ENCODE results near the gene PKN2. TPM values are rescaled to one million over a fixed set of nuclear protein-coding genes. Genes with fewer than 3 reads are reported as not detected.
A peak's percentile ranks its signal among the peaks of the same experiment; 100 is the strongest.
"Not testable (repeated sequence)": the region's sequence is repeated elsewhere in the genome, so short reads cannot be mapped to it uniquely, and the experiment has no call there.

The PKN2 gene
- total and polyA plus RNA-seq, 8 donors = 5.0 to 118 (median 24.1) TPM

- H3K27ac ChIP-seq = no peak overlapping the region
- H3K9me3 ChIP-seq = no peaks in the 10 kb centered on the region
- peaks cover 0 to 3% (median 0%) of the 10 kb centered on the region in 4 donors for H3K4me1 ChIP-seq
- intact Hi-C loops (cut with DNase I; ENCODE audit: low total_unique reads) = no loop called here
- TF ChIP-seq EP300 (IDR thresholded peaks at IDR 0.05) (no peak), POLR2A (IDR thresholded peaks at IDR 0.05) (no peak), CTCF (IDR thresholded peaks at IDR 0.05) (no peak), POLR2AphosphoS5 (IDR thresholded peaks at IDR 0.05) (no peak)
- H3K4me3 ChIP-seq = no peak overlapping the region
- no peaks in the 10 kb centered on the region for H3K27me3 ChIP-seq
- H3K36me3 ChIP-seq = peaks cover 20 to 64% (median 62%) of the 10 kb centered on the region in 4 donors
- DNase-seq = no peak
- 85 to 92% (median 92%) methylated on average over 6 of the region's 6 CpGs for WGBS, 5 donors
Observed at GRCh38 chr1:88851303-88852063, 167.4 kb downstream of the PKN2 start.

GRCh38 chr1:88867743-88868521 lies 183.9 kb downstream of the PKN2 start:
- H3K27me3 ChIP-seq = no peaks in the 10 kb centered on the region
- H3K4me3 ChIP-seq = no peak overlapping the region
- no peaks in the 10 kb centered on the region for H3K9me3 ChIP-seq
- intact Hi-C loops (cut with DNase I; ENCODE audit: low total_unique reads) = no loop called here
- H3K27ac ChIP-seq = no peak overlapping the region
- no peak for TF ChIP-seq EP300 (IDR thresholded peaks at IDR 0.05)
- TF ChIP-seq POLR2A (IDR thresholded peaks at IDR 0.05) = no peak
- no peak for TF ChIP-seq CTCF (IDR thresholded peaks at IDR 0.05)
- TF ChIP-seq POLR2AphosphoS5 (IDR thresholded peaks at IDR 0.05) = no peak
- H3K4me1 ChIP-seq = peaks cover 4 to 37% (median 17%) of the 10 kb centered on the region in 4 donors
- peak in 1 of 2 donors; percentile 9 for DNase-seq
- WGBS, 5 donors = 49 to 64% (median 58%) methylated on average over 6 of the region's 6 CpGs
- peaks cover 6 to 16% (median 12%) of the 10 kb centered on the region in 4 donors for H3K36me3 ChIP-seq

GRCh38 chr1:88869644-88870043 lies 185.6 kb downstream of the PKN2 start:
- H3K9me3 ChIP-seq; H3K36me3 ChIP-seq; intact Hi-C loops (cut with DNase I; ENCODE audit: low total_unique reads); H3K4me3 ChIP-seq; DNase-seq; H3K27me3 ChIP-seq; H3K27ac ChIP-seq: not testable (repeated sequence)
- 91 to 99% (median 97%) methylated on average over 14 of the region's 14 CpGs for WGBS, 5 donors
- peaks cover 4 to 45% (median 23%) of the 10 kb centered on the region in 4 donors for H3K4me1 ChIP-seq

- WGBS, 5 donors = 59 to 76% (median 70%) methylated on average over 5 of the region's 5 CpGs
- peak in 1 of 2 donors; percentile 5 for DNase-seq
- no peaks in the 10 kb centered on the region for H3K27me3 ChIP-seq
- no peak for TF ChIP-seq POLR2AphosphoS5 (IDR thresholded peaks at IDR 0.05)
- TF ChIP-seq CTCF (IDR thresholded peaks at IDR 0.05) = no peak
- no peak for TF ChIP-seq EP300 (IDR thresholded peaks at IDR 0.05)
- TF ChIP-seq POLR2A (IDR thresholded peaks at IDR 0.05) = no peak
- no peaks in the 10 kb centered on the region for H3K9me3 ChIP-seq
- intact Hi-C loops (cut with DNase I; ENCODE audit: low total_unique reads) = no loop called here
- H3K4me1 ChIP-seq = peaks cover 10 to 53% (median 35%) of the 10 kb centered on the region in 4 donors
- no peak overlapping the region for H3K4me3 ChIP-seq
- H3K27ac ChIP-seq = peak overlapping the region in 1 of 5 donors; percentile 17
- H3K36me3 ChIP-seq = peaks cover 0 to 10% (median 8%) of the 10 kb centered on the region in 4 donors
Observed at GRCh38 chr1:88873737-88874349, 189.8 kb downstream of the PKN2 start.
